Psoas muscle (tissue), 8 donors: ENCODE measurements around the gene FAM227A. TPM values are rescaled to one million over a fixed set of nuclear protein-coding genes. Genes with fewer than 3 reads are reported as not detected.

ENCODE experiments used
- ATAC-seq, 4 donors: fragments of 200-7000 bp; cut with Tn5 transposase; one replicate each; pipeline ENCODE4 v1.9.1; 2020; ENCODE audit warnings: moderate library complexity in 3 of 4, mild to moderate bottlenecking in 2 of 4
- DNase-seq, 2 donors: peaks; one replicate each; pipeline ENCODE4 v3.0.0-alpha.2; 2020
- H3K27ac ChIP-seq: fragments of 200-600 bp; one replicate; pipeline ENCODE4 v1.8.0; 2022
- H3K27me3 ChIP-seq, 3 donors: fragments of 200-600 bp in 1 of 3; one replicate each; pipeline versions ENCODE4 v1.6.1 to v1.8.0; 2013 to 2022; ENCODE audit warnings: low read length in 2 of 3, mild to moderate bottlenecking in 2 of 3, moderate library complexity in 1 of 3; ENCODE audit not compliant: insufficient read depth in 3 of 3
- H3K36me3 ChIP-seq, 2 donors: fragments of 200-600 bp in 1 of 2; one replicate each; pipeline versions ENCODE4 v1.6.1 to v1.8.0; 2013 to 2022; ENCODE audit warnings: low read depth in 1 of 2, mild to moderate bottlenecking in 1 of 2, moderate library complexity in 1 of 2; ENCODE audit not compliant: insufficient read depth in 1 of 2
- H3K4me1 ChIP-seq: fragments of 200-600 bp; one replicate; pipeline ENCODE4 v1.8.0; 2022
- H3K4me3 ChIP-seq: fragments of 200-600 bp; one replicate; pipeline ENCODE4 v1.8.0; 2022; ENCODE audit warnings: mild to moderate bottlenecking
- H3K9me3 ChIP-seq: fragments of 200-600 bp; one replicate; pipeline ENCODE4 v1.8.0; 2022
- WGBS, 3 donors: extraction: QIAGEN DNeasy Blood & Tissue Kit; methylation state at CpG; one replicate each; pipeline versions ENCODE4 v1.1.6 to v1.1.7; 2013; 5-methylcytosine and 5-hydroxymethylcytosine counted together
- intact Hi-C, 2 donors: fragments of 100-400 bp; cut with DNase I; formaldehyde crosslinking; loops; one replicate each; pipeline versions ENCODE4 v1.11.0 to v1.14.2; 2022
- polyA plus RNA-seq, 3 donors: library from polyadenylated mRNA; stranded (reverse); fragments of 200-250 nt; gene quantifications; one replicate each; pipeline ENCODE4 v1.2.3, GENCODE V29; 2013
- total RNA-seq, 4 donors: library from RNA; stranded (reverse); fragmentation: NEBNext Ultra II Directional in 2 of 4; extraction: Animal tissue kit (Norgen Biotek cat#: 25700) in 2 of 4; gene quantifications; one replicate each; pipeline versions ENCODE4 v1.2.1 to v1.2.4, GENCODE V29; 2021 to 2023
- TF ChIP-seq, protein P1 (sequence below): fragments of 200-600 bp; IDR thresholded peaks from one replicate; pipeline ENCODE4 v1.8.0; 2022; ENCODE audit warnings: antibody characterized with exemption
- donor health status: healthy with polysubstance abuse.
- donor health status: DM: no; HTN: no; CAD: no; lungs with moderate emphysema.
- donor health status: Bipolar disorder and iron deficiency.
- donor health status: healthy.
- donor health status: DM: yes; HTN: yes; CAD: no.
- donor health status: DM: no; HTN: no; CAD: no.
- donor health status: DM: no; HTN: no; CAD: no.
- donor health status: DM: yes; HTN: yes; CAD: no.

FAM227A gene
- total and polyA plus RNA-seq, 7 donors = 0.03 to 0.34 (median 0.18) TPM

GRCh38 chr22:38689651-38690050 is 33.5 kb upstream of the FAM227A start:
- Histone ChIP-seq H3K27ac (no peak overlapping the region), H3K27me3 (no peaks in the 10 kb centered on the region), H3K9me3 (no peaks in the 10 kb centered on the region), H3K4me3 (no peak overlapping the region), H3K36me3 (peaks cover 13 to 85% of the 10 kb centered on the region in 2 donors), H3K4me1 (no peaks in the 10 kb centered on the region)
- ATAC-seq (no peak), DNase-seq (no peak)
- intact Hi-C loops = loop anchor here in 1 of 2 donors (10.0 kb wide), 1 partner anchor 185 kb away; the partner anchor contains the start of gene DDX17
- TF ChIP-seq, protein P1, sequence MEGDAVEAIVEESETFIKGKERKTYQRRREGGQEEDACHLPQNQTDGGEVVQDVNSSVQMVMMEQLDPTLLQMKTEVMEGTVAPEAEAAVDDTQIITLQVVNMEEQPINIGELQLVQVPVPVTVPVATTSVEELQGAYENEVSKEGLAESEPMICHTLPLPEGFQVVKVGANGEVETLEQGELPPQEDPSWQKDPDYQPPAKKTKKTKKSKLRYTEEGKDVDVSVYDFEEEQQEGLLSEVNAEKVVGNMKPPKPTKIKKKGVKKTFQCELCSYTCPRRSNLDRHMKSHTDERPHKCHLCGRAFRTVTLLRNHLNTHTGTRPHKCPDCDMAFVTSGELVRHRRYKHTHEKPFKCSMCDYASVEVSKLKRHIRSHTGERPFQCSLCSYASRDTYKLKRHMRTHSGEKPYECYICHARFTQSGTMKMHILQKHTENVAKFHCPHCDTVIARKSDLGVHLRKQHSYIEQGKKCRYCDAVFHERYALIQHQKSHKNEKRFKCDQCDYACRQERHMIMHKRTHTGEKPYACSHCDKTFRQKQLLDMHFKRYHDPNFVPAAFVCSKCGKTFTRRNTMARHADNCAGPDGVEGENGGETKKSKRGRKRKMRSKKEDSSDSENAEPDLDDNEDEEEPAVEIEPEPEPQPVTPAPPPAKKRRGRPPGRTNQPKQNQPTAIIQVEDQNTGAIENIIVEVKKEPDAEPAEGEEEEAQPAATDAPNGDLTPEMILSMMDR = no peak
- WGBS, 3 donors = 51 to 79% (median 77%) methylated on average over 1 of the region's 1 CpG

- Histone ChIP-seq H3K27me3 (no peaks in the 10 kb centered on the region), H3K4me3 (no peak overlapping the region), H3K9me3 (no peaks in the 10 kb centered on the region), H3K27ac (no peak overlapping the region), H3K36me3 (peaks cover 13 to 79% of the 10 kb centered on the region in 2 donors), H3K4me1 (peaks cover 8% of the 10 kb centered on the region)
- TF ChIP-seq, protein P1 = no peak
- intact Hi-C loops = loop anchor here in 1 of 2 donors (10.0 kb wide), 1 partner anchor 181 kb away; the partner anchor contains the start of gene DDX17
- ATAC-seq (no peak), DNase-seq (no peak)
- WGBS, 3 donors = 75 to 90% (median 82%) methylated on average over 1 of the region's 1 CpG
These were observed 29.6 kb upstream of the FAM227A start for GRCh38 chr22:38685761-38686160.

DNA sequence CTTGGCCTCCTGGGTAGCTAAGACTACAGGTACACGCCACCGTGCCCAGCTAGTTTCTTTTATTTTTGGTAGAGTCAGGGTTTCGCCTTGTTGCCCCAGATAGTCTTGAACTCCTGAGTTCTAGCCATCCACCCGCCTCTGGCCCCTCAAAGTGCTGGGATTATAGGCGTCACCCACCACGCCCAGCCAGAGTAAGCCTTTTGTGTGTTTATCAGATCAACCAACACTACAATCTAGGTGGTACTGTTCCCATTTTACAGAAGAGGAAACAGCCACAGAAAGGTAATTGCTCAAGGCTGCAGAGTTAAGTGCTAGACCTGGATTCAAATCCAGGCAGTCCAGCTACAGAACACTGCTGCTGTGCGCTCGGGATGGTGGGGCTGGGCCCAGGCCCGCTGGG is 28.7 kb upstream of the FAM227A start:
- peaks cover 13 to 71% of the 10 kb centered on the region in 2 donors for H3K36me3 ChIP-seq
- intact Hi-C loops = loop anchor here in 1 of 2 donors (10.0 kb wide), 1 partner anchor 180 kb away; the partner anchor contains the start of gene DDX17
- TF ChIP-seq, protein P1 = no peak

DNA sequence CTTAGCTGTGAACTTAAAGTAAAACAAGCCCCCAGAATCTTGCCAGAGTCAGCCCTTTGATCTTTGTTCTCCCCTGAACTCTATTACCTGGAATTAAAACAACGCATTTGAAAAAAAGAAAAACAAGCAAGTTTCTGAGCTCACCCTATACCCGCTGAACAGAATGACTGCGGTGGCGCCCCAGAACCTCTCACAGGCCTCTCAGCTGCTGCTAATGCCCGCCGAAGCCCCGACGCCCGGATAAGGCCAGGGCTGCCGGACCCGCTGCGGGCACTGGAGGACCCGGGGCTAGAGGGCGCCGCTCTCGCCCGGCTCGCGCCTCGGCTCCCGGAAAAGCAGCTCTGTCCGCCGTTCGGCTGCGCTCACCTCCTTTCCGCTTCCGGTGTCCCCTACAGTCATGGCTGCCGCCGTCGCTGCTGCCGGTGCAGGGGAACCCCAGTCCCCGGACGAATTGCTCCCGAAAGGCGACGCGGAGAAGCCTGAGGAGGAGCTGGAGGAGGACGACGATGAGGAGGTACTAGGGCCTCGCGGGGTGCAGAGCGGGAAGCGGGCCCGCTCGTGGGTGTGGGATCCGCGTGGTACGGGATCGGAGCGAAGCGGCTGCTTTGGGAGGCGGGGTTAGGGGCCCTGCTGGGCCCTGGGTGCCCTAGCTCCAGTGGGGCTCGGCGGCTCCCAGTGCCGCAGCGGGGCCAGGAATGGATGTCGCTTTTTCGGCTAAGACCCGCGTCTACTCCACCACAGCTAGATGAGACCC is 25.6 kb upstream of the FAM227A start, which contains the start of gene TOMM22:
TOMM22 (plus strand) TSS at position 376 of the 754 bp plus-strand sequence; CDS start at position 398, 22 bp downstream.
- Histone ChIP-seq H3K36me3 (peaks cover 2 to 41% of the 10 kb centered on the region in 2 donors), H3K27ac (peak within 1 kb of the TSS; percentile 94), H3K9me3 (no peaks in the 10 kb centered on the region), H3K27me3 (no peaks in the 10 kb centered on the region), H3K4me1 (peaks cover 8% of the 10 kb centered on the region), H3K4me3 (peak within 1 kb of the TSS; percentile 99)
- intact Hi-C loops = loop anchor here in 1 of 2 donors (10.0 kb wide), 1 partner anchor 177 kb away; the partner anchor contains the start of gene DDX17
- peak; percentile 98 to 100 (median 98) for ATAC-seq
- TF ChIP-seq, protein P1 = peak; percentile 59
- WGBS, 3 donors = 0 to 1% (median 1%) methylated on average over 51 to 60 of the region's 60 CpGs
- peak; percentile 91 to 95 for DNase-seq

More for the DNA sequence above, 28.7 kb upstream of the FAM227A start:
- H3K4me3 ChIP-seq = no peak overlapping the region
- H3K9me3 ChIP-seq = no peaks in the 10 kb centered on the region
- 82 to 89% (median 89%) methylated on average over 9 of the region's 9 CpGs for WGBS, 3 donors
- H3K27ac ChIP-seq = no peak overlapping the region
- no peak for ATAC-seq
- peaks cover 8% of the 10 kb centered on the region for H3K4me1 ChIP-seq
- H3K27me3 ChIP-seq = no peaks in the 10 kb centered on the region
- no peak for DNase-seq
